Activated CD4-positive, alpha-beta T cell treated with anti-CD3 and anti-CD28 coated beads for 48 hours (primary cell): Measurements from ENCODE around the gene NBPF26.
"Not testable (repeated sequence)": the region's sequence is repeated elsewhere in the genome, so short reads cannot be mapped to it uniquely, and the experiment has no call there.

Experiments
- DNase-seq: peaks from one replicate; pipeline ENCODE4 v3.0.0-alpha.2; 2020

Gene NBPF26

DNA sequence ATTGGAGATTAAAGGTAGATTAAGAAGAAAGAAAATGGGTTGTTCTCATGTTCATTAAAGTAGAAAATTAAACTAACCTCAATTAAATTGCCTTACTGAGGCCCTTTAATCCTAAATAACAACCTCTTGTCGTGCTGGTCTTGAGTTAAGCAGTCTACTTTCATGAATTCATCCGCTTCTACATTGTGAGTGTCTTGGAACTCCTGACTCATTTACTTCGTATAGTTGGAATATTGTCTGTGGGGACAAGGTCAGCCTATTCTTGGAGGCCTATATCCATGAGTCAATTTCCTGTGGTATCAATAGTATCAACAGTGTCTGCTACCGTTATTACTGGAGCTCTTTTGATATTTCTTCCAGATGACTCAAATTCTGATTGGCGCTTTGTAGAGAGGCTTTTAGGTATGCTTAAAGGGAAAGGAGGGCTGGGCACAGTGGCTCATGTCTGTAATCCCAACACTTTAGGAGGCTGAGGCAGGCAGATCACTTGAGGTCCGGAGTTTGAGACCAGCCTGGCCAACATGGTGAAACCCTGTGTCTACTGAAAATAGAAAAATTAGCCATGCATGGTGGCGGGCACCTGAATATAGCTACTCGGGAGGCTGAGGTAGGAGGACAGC is 136.0 kb downstream of the NBPF26 start:
- not testable (repeated sequence) for DNase-seq

DNA sequence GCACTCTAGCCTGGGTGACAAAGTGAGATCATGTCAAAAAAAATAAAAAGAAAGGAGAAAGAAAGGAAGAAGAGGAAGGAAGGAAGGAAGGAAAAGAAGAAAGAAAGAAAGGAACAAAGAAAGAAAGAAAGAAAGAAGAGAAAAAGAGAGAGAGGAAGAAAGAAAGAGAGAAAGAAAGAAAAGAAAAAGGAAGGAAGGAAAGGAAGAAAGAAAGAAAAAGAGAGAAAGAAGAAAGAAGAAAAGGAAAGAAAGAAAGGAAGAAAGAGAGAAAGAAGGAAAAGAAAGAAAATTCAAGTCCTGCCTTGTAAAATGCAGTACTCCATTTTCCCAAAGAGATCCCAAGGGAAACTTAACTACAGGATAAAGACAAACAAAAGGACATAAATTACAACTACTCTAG is 154.5 kb downstream of the NBPF26 start:
- not testable (repeated sequence) for DNase-seq

DNA sequence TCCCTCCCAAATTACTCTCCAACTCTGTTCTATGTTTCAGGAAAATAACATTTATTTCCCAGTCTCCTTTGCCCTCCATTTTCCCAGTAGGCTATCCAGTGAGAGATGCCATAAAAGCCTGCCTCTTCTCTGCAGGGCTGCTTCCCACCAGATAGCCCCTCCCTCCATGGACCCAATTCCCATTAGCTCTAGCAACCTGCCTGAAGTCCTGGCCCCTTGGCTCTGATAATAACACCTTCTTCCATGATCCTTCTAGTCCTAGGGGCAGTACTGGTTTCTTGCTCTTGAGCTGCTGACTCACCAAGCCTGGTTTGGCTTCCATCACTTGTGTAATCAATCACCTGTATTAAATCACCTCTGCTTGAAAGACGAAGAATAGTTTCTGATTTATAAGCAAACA is 156.3 kb downstream of the NBPF26 start:
- not testable (repeated sequence) for DNase-seq

DNA sequence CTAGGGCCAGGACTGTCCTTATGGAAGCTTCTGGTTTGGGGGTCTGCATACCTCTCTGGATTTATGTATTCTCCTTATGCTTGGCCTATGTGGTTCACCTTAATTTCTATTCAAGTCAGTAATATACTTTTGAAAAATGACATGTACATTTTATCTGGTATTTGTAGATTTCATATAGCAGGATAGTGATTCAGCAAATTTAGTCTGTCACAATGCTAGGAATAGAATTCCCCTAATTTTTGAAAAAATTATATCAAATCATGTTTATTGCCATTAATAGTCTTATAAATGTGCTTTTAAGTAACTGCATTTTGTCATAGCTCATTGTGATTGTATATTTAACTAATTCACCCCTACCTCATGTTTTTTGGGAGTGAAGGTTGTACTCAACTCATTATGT is 158.2 kb downstream of the NBPF26 start:
- DNase-seq, result not testable (repeated sequence)
